HepG2 (cell line): ENCODE results near the gene LRRC32. TPM values are rescaled to one million over a fixed set of nuclear protein-coding genes. Genes with fewer than 3 reads are reported as not detected.

Experiments
- ATF5 ChIP-seq: sonication (generic); formaldehyde crosslinking; IDR thresholded peaks from 2 replicates; pipeline ENCODE4 v1.4.0; 2020; ENCODE audit warnings: mild to moderate bottlenecking, low read depth, missing genetic modification reagents
- E2F5 ChIP-seq: sonication (generic); formaldehyde crosslinking; conservative IDR thresholded peaks from 2 replicates; pipeline ENCODE4 v1.4.0; 2020; ENCODE audit warnings: missing genetic modification reagents
- ETV5 ChIP-seq: IDR thresholded peaks from 2 replicates; pipeline ENCODE4 v1.6.1; 2018; ENCODE audit warnings: missing biosample characterization, missing genetic modification reagents, inconsistent platforms, borderline replicate concordance
- IRF2 ChIP-seq: IDR thresholded peaks from 2 replicates; pipeline ENCODE4 v1.6.1; 2018; ENCODE audit warnings: missing genetic modification reagents, missing compliant biosample characterization
- MNT ChIP-seq: fragments of 450-650 bp; IDR thresholded peaks from 2 replicates; pipeline ENCODE4 v1.6.1; 2016
- PLSCR1 ChIP-seq: sonication (generic); formaldehyde crosslinking; IDR thresholded peaks from 2 replicates; pipeline ENCODE4 v1.5.0; 2020; ENCODE audit warnings: missing genetic modification reagents, mild to moderate bottlenecking, borderline replicate concordance
- THAP8 ChIP-seq: sonication (generic); formaldehyde crosslinking; IDR thresholded peaks from 2 replicates; pipeline ENCODE4 v1.5.1; 2020; ENCODE audit warnings: missing genetic modification reagents, mild to moderate bottlenecking, borderline replicate concordance
- ZC3H13 ChIP-seq: sonication (generic); formaldehyde crosslinking; IDR thresholded peaks from 2 replicates; pipeline ENCODE4 v1.8.1; 2023; ENCODE audit warnings: mild to moderate bottlenecking, missing genetic modification reagents, moderate library complexity
- ZNF121 ChIP-seq: sonication (generic); formaldehyde crosslinking; IDR thresholded peaks from 2 replicates; pipeline ENCODE4 v1.5.0; 2020; ENCODE audit warnings: mild to moderate bottlenecking, missing genetic modification reagents
- ZNF607 ChIP-seq: sonication (generic); formaldehyde crosslinking; IDR thresholded peaks from 2 replicates; pipeline ENCODE4 v1.5.1; 2020; ENCODE audit warnings: missing genetic modification reagents, mild to moderate bottlenecking, borderline replicate concordance
- polyA plus RNA-seq, 8 experiments: library from polyadenylated mRNA; depleted of rRNA in 3 of 8; stranded (reverse) in 7 of 8; unstranded in 1 of 8; fragments of >200 nt; fragmentation: Illumina TruSeq in 4 of 8; extraction: Trizol in 4 of 8; gene quantifications; 2 replicates each; pipeline versions ENCODE4 v1.2.1 to v1.2.3, GENCODE V29; 2011 to 2016; ENCODE audit warnings: low read depth in 4 of 8, missing spikeins in 1 of 8, mixed read lengths in 1 of 8; ENCODE audit not compliant: insufficient read depth in 1 of 8
- total RNA-seq, 5 experiments: library from RNA; depleted of rRNA; stranded (reverse); fragments of >200 nt; fragmentation: Illumina TruSeq; extraction: Trizol; gene quantifications; 2 replicates each; pipeline ENCODE4 v1.2.3, GENCODE V29; 2016; ENCODE audit warnings: low read depth in 1 of 5

LRRC32 gene
- total and polyA plus RNA-seq, 2 of the 13 experiments (the other 11 are each of a cell fraction or from before 2014, with no cell fraction given), result 0.07 TPM; not detected in 1

GRCh38 chr11:76657187-76658170, 13.1 kb downstream of the LRRC32 start (continued):
- TF ChIP-seq PLSCR1 (no peak), ETV5 (CRISPR knock-in tag) (no peak), ZC3H13 (CRISPR knock-in tag) (no peak), MNT (no peak), ZNF607 (CRISPR knock-in tag) (no peak), IRF2 (CRISPR knock-in tag) (no peak), ATF5 (CRISPR knock-in tag) (no peak), E2F5 (CRISPR knock-in tag) (no peak), THAP8 (CRISPR knock-in tag) (no peak), ZNF121 (CRISPR knock-in tag) (no peak)
